A549 (cell line): ENCODE data around the gene ADAM19. TPM values are rescaled to one million over a fixed set of nuclear protein-coding genes. Genes with fewer than 3 reads are reported as not detected.

Source experiments
- ATAC-seq, 2 experiments: fragments of 200-7000 bp in 1 of 2; fragments of >200 bp in 1 of 2; cut with Nextera tagmentation in 1 of 2; cut with Tn5 transposase in 1 of 2; 3 replicates each; pipeline versions ENCODE4 v1.8.0 to v1.9.1; 2018 to 2020; ENCODE audit warnings: mild to moderate bottlenecking in 1 of 2, moderate library complexity in 1 of 2
- CTCF ChIA-PET: fragments of 300-600 bp; sonication (Branson Sonifier 250); formaldehyde crosslinking; extraction: SDS; loops from one replicate; lab custom pipeline; 2021; ENCODE audit warnings: antibody characterized with exemption, inconsistent platforms; lab: Yijun Ruan, JAX
- POLR2A ChIA-PET: fragments of 350-600 bp; formaldehyde crosslinking; extraction: SDS; loops from one replicate; lab custom pipeline; 2021; ENCODE audit warnings: antibody characterized with exemption, inconsistent platforms; lab: Yijun Ruan, JAX
- DNase-seq, 2 experiments: peaks; one replicate each; pipeline versions ENCODE4 v3.0.0 to v3.0.0-alpha.2; 2011 to 2016; ENCODE audit warnings: low read depth in 1 of 2, low spot score in 1 of 2
- FAIRE-seq: peaks from 2 replicates; lab custom pipeline; 2011; peaks lifted over from hg19 to GRCh38; lab: Jason Lieb, UNC
- H3K27ac ChIP-seq, 2 experiments: fragments of >200 bp; sonication (Bioruptor Twin); formaldehyde crosslinking; 3 replicates each; pipeline ENCODE4 v1.5.1; 2016 to 2017
- H3K4me1 ChIP-seq: fragments of >200 bp; sonication (Bioruptor Twin); formaldehyde crosslinking; 3 replicates; pipeline ENCODE4 v1.6.1; 2016
- H3K4me2 ChIP-seq: fragments of >200 bp; sonication (Bioruptor Twin); formaldehyde crosslinking; 3 replicates; pipeline ENCODE4 v1.6.1; 2016
- H3K4me3 ChIP-seq: fragments of >200 bp; sonication (Bioruptor Twin); formaldehyde crosslinking; 3 replicates; pipeline ENCODE4 v1.5.1; 2016
- H3K9me3 ChIP-seq: fragments of >200 bp; sonication (Bioruptor Twin); formaldehyde crosslinking; 3 replicates; pipeline ENCODE4 v1.6.1; 2016
- CEBPB ChIP-seq, 2 experiments: fragments of >200 bp in 1 of 2; sonication (Bioruptor Twin) in 1 of 2; formaldehyde crosslinking in 1 of 2; IDR thresholded peaks; 2 replicates each; pipeline ENCODE4 v1.6.1; 2012 to 2016
- EHF ChIP-seq: fragments of 250-450 bp; sonication (Bioruptor Pico); IDR thresholded peaks from 2 replicates; pipeline ENCODE4 v1.5.0; 2020; ENCODE audit warnings: mild to moderate bottlenecking
- EHMT2 ChIP-seq: fragments of 200-600 bp; sonication (generic); IDR thresholded peaks from 2 replicates; pipeline ENCODE4 v1.6.1; 2016; ENCODE audit warnings: antibody characterized with exemption, low read depth, mild to moderate bottlenecking, moderate library complexity
- FOSL2 ChIP-seq, 2 experiments: fragments of 450-650 bp in 1 of 2; fragments of >200 bp in 1 of 2; sonication (Bioruptor Twin) in 1 of 2; formaldehyde crosslinking; IDR thresholded peaks; 2 replicates each; pipeline versions ENCODE4 v1.5.0 to v1.6.1; 2016 to 2020; ENCODE audit warnings: mild to moderate bottlenecking in 1 of 2, moderate library complexity in 1 of 2
- GATA3 ChIP-seq: IDR thresholded peaks from 2 replicates; pipeline ENCODE4 v1.6.1; 2012; ENCODE audit warnings: borderline replicate concordance
- HOXA7 ChIP-seq: fragments of 250-450 bp; sonication (Bioruptor Pico); IDR thresholded peaks from 2 replicates; pipeline ENCODE4 v1.5.0; 2020; ENCODE audit warnings: mild to moderate bottlenecking, moderate library complexity
- HOXB5 ChIP-seq: fragments of 250-450 bp; sonication (Bioruptor Pico); IDR thresholded peaks from 2 replicates; pipeline ENCODE4 v1.5.0; 2020; ENCODE audit warnings: mild to moderate bottlenecking, moderate library complexity
- KDM1A ChIP-seq: fragments of 200-600 bp; sonication (generic); IDR thresholded peaks from 2 replicates; pipeline ENCODE4 v1.6.1; 2016; ENCODE audit warnings: low read depth, mild to moderate bottlenecking
- MAFK ChIP-seq: fragments of 450-650 bp; IDR thresholded peaks from 2 replicates; pipeline ENCODE4 v1.6.1; 2014; ENCODE audit not compliant: partially characterized antibody
- MAZ ChIP-seq: fragments of 150-350 bp; IDR thresholded peaks from 2 replicates; pipeline ENCODE4 v1.6.1; 2014; ENCODE audit warnings: antibody characterized with exemption, low read depth, low read length, borderline replicate concordance
- NFE2L2 ChIP-seq: fragments of 150-350 bp; conservative IDR thresholded peaks from 2 replicates; pipeline ENCODE4 v1.6.1; 2014; ENCODE audit warnings: low read length
- NPAS2 ChIP-seq: fragments of 250-450 bp; sonication (Bioruptor Pico); IDR thresholded peaks from 2 replicates; pipeline ENCODE4 v1.8.0; 2022; ENCODE audit warnings: mild to moderate bottlenecking, moderate library complexity, borderline replicate concordance
- NR3C1 ChIP-seq: fragments of >200 bp; sonication (Bioruptor Twin); formaldehyde crosslinking; IDR thresholded peaks from 3 replicates; pipeline ENCODE4 v1.6.1; 2017
- POLR2A ChIP-seq: IDR thresholded peaks from 2 replicates; pipeline ENCODE4 v1.6.1; 2012; ENCODE audit warnings: mild to moderate bottlenecking, low read length
- POLR2AphosphoS2 ChIP-seq: conservative IDR thresholded peaks from 2 replicates; pipeline ENCODE4 v1.6.1; 2012; ENCODE audit warnings: low read length, improper control_type of control experiment, inconsistent platforms
- RAD21 ChIP-seq, 2 experiments: fragments of >200 bp in 1 of 2; sonication (Bioruptor Twin) in 1 of 2; formaldehyde crosslinking in 1 of 2; IDR thresholded peaks in 1 of 2; conservative IDR thresholded peaks in 1 of 2; 2 replicates in 1 of 2; 3 replicates in 1 of 2; pipeline ENCODE4 v1.6.1; 2012 to 2018; ENCODE audit warnings: inconsistent platforms in 1 of 2
- RARB ChIP-seq: fragments of 250-450 bp; sonication (Bioruptor Pico); IDR thresholded peaks from 2 replicates; pipeline ENCODE4 v1.8.0; 2021; ENCODE audit warnings: mild to moderate bottlenecking, moderate library complexity
- RCOR1 ChIP-seq: fragments of 150-350 bp; IDR thresholded peaks from 2 replicates; pipeline ENCODE4 v1.6.1; 2014; ENCODE audit warnings: antibody characterized with exemption, low read length, low read depth
- RFX5 ChIP-seq: fragments of 450-650 bp; IDR thresholded peaks from 2 replicates; pipeline ENCODE4 v1.7.1; 2014; ENCODE audit warnings: antibody characterized with exemption, mild to moderate bottlenecking, moderate library complexity
- RNF2 ChIP-seq: fragments of 200-600 bp; sonication (generic); IDR thresholded peaks from 2 replicates; pipeline ENCODE4 v1.6.1; 2016; ENCODE audit warnings: low read depth, mild to moderate bottlenecking, antibody characterized with exemption, moderate library complexity, borderline replicate concordance
- SMC3 ChIP-seq: fragments of >200 bp; sonication (Bioruptor Twin); formaldehyde crosslinking; IDR thresholded peaks from 3 replicates; pipeline ENCODE4 v1.6.1; 2018; ENCODE audit warnings: inconsistent platforms
- SREBF2 ChIP-seq: fragments of 450-650 bp; IDR thresholded peaks from 2 replicates; pipeline ENCODE4 v1.6.1; 2014; ENCODE audit warnings: mild to moderate bottlenecking, moderate library complexity
- ZC3H11A ChIP-seq: fragments of 450-650 bp; IDR thresholded peaks from 2 replicates; pipeline ENCODE4 v1.6.1; 2014; ENCODE audit warnings: antibody characterized with exemption, mild to moderate bottlenecking
- ZFP36 ChIP-seq: fragments of 450-650 bp; IDR thresholded peaks from 2 replicates; pipeline ENCODE4 v1.6.1; 2014; ENCODE audit warnings: borderline replicate concordance; ENCODE audit not compliant: partially characterized antibody
- ZNF302 ChIP-seq: fragments of 250-450 bp; sonication (Bioruptor Pico); IDR thresholded peaks from 2 replicates; pipeline ENCODE4 v1.9.0; 2021; ENCODE audit warnings: inconsistent platforms, mild to moderate bottlenecking, moderate library complexity
- ZSCAN20 ChIP-seq: fragments of 250-450 bp; sonication (Bioruptor Pico); IDR thresholded peaks from 2 replicates; pipeline ENCODE4 v1.8.0; 2022; ENCODE audit warnings: mild to moderate bottlenecking, moderate library complexity
- WGBS: methylation state at CpG from one replicate; pipeline ENCODE4 v1.1.6; 2017; ENCODE audit errors: missing lambda C conversion rate; 5-methylcytosine and 5-hydroxymethylcytosine counted together
- polyA plus RNA-seq, 4 experiments: library from polyadenylated mRNA; depleted of rRNA in 3 of 4; stranded (reverse); fragments of >200 nt; fragmentation: RNase III in 1 of 4; extraction: RNeasy Plus Mini Kit Qiagen cat#74134 plus additional on column Dnase treatment in 1 of 4; gene quantifications; 2 replicates in 3 of 4; 3 replicates in 1 of 4; pipeline ENCODE4 v1.2.3, GENCODE V29; 2011 to 2017
- TF ChIP-seq, protein P1 (sequence below): fragments of >200 bp; sonication (Bioruptor Twin); formaldehyde crosslinking; IDR thresholded peaks from 2 replicates; pipeline ENCODE4 v1.6.1; 2016
- TF ChIP-seq, protein P2 (sequence below): fragments of 150-350 bp; IDR thresholded peaks from 2 replicates; pipeline ENCODE4 v1.6.1; 2014; ENCODE audit warnings: low read depth, mild to moderate bottlenecking, low read length
- TF ChIP-seq, protein P3 (sequence below): IDR thresholded peaks from 2 replicates; pipeline ENCODE4 v1.6.1; 2012
- TF ChIP-seq, protein P4 (sequence below): IDR thresholded peaks from 2 replicates; pipeline ENCODE4 v1.6.1; 2012; ENCODE audit warnings: low read depth, borderline replicate concordance
- TF ChIP-seq, protein P5 (sequence below): fragments of >200 bp; sonication (Bioruptor Twin); formaldehyde crosslinking; IDR thresholded peaks from 3 replicates; pipeline ENCODE4 v1.6.1; 2016

Gene ADAM19
- polyA plus RNA-seq, 2 of the 4 experiments (the other 2 are of a cell fraction): 7.7 to 15.2 TPM

DNA sequence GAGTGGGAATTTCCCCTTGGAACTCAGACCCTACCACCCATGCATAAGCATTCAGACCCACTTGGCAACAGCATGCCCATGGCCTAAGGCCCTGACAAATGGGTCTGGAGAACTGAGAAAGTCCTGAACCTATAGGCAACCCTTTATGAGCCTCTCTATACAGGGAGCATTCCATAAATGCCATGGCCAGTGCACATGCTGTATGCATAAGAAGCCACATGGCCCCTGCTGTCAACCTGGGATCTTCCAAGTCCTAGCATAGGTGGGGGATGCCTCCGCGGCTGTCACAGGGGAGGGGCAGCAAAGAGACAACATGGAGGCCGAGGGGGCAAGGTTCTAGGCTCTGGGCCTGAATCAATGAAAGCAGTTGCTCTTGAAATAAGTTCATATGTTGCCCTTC, 123.8 kb downstream of the ADAM19 start:
- no peak for FAIRE-seq
- WGBS: 79% methylated on average over 2 of the region's 3 CpGs

DNA sequence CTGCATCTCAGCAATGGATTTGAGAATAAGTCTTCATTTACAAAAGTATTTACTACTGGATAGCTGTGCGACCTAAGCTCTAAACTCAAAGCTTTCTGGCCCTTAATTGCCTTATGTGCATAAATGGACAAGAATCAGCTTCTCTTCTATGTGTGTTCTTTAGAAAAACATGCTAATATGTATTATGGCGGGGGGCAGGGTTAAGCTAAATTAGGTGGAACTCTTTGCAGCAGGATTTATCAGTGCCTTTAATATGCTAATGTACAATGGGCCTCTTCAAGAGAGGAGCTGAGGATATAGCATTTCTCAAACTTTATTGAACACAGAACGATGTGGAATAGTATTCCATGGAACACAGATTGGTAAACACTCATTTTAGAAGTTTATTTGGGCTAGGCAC, 125.6 kb downstream of the ADAM19 start:
- WGBS: 78% methylated on average over 3 of the region's 3 CpGs
- Histone ChIP-seq H3K9me3 (no peaks in the 10 kb centered on the region), H3K4me3 (no peak overlapping the region), H3K27ac (no peak overlapping the region), H3K4me2 (no peak overlapping the region), H3K4me1 (no peaks in the 10 kb centered on the region)
- DNase-seq (no peak), FAIRE-seq (no peak), ATAC-seq (no peak)
- TF ChIP-seq NR3C1 (no peak), RAD21 (conservative IDR thresholded peaks at IDR 0.05 in 1 of 2, IDR thresholded peaks at IDR 0.05 in 1 of 2) (no peak), EHMT2 (no peak), ZNF302 (CRISPR knock-in tag) (no peak), MAFK (no peak), FOSL2 (IDR thresholded peaks at IDR 0.05) (no peak), FOSL2 (CRISPR knock-in tag; IDR thresholded peaks at IDR 0.05) (no peak), HOXB5 (CRISPR knock-in tag) (no peak), MAZ (no peak), SREBF2 (no peak), NFE2L2 (no peak), POLR2A (no peak), RFX5 (no peak), RNF2 (no peak), NPAS2 (CRISPR knock-in tag) (no peak), ZFP36 (no peak), CEBPB (IDR thresholded peaks at IDR 0.05) (no peak), ZC3H11A (no peak), SMC3 (no peak)
- TF ChIP-seq, protein P1, sequence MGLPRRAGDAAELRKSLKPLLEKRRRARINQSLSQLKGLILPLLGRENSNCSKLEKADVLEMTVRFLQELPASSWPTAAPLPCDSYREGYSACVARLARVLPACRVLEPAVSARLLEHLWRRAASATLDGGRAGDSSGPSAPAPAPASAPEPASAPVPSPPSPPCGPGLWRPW: no peak
- TF ChIP-seq, protein P2, sequence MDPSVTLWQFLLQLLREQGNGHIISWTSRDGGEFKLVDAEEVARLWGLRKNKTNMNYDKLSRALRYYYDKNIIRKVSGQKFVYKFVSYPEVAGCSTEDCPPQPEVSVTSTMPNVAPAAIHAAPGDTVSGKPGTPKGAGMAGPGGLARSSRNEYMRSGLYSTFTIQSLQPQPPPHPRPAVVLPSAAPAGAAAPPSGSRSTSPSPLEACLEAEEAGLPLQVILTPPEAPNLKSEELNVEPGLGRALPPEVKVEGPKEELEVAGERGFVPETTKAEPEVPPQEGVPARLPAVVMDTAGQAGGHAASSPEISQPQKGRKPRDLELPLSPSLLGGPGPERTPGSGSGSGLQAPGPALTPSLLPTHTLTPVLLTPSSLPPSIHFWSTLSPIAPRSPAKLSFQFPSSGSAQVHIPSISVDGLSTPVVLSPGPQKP: no peak
- CTCF ChIA-PET: interaction anchor here (0.6 to 2.3 kb wide), 6 partner anchors 21 to 293 kb away, joined by 3 to 9 read pairs (median 3); partner anchors contain the start of gene LSM11
- POLR2A ChIA-PET: no interaction called here

More for the DNA sequence above, 123.8 kb downstream of the ADAM19 start:
- ATAC-seq: no peak
- POLR2A ChIA-PET: no interaction called here
- Histone ChIP-seq H3K27ac (no peak overlapping the region), H3K4me1 (no peaks in the 10 kb centered on the region), H3K9me3 (no peaks in the 10 kb centered on the region), H3K4me3 (no peak overlapping the region), H3K4me2 (no peak overlapping the region)
- TF ChIP-seq RCOR1: no peak
- TF ChIP-seq, protein P3, sequence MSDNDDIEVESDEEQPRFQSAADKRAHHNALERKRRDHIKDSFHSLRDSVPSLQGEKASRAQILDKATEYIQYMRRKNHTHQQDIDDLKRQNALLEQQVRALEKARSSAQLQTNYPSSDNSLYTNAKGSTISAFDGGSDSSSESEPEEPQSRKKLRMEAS: no peak
- no peak for TF ChIP-seq HOXA7 (CRISPR knock-in tag)
- TF ChIP-seq, protein P4, sequence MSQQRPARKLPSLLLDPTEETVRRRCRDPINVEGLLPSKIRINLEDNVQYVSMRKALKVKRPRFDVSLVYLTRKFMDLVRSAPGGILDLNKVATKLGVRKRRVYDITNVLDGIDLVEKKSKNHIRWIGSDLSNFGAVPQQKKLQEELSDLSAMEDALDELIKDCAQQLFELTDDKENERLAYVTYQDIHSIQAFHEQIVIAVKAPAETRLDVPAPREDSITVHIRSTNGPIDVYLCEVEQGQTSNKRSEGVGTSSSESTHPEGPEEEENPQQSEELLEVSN: no peak
- no peak for TF ChIP-seq KDM1A
- no peak for TF ChIP-seq MAFK
- no peak for TF ChIP-seq SREBF2
- TF ChIP-seq ZSCAN20: no peak
- no peak for TF ChIP-seq NPAS2 (CRISPR knock-in tag)
- TF ChIP-seq, protein P5, sequence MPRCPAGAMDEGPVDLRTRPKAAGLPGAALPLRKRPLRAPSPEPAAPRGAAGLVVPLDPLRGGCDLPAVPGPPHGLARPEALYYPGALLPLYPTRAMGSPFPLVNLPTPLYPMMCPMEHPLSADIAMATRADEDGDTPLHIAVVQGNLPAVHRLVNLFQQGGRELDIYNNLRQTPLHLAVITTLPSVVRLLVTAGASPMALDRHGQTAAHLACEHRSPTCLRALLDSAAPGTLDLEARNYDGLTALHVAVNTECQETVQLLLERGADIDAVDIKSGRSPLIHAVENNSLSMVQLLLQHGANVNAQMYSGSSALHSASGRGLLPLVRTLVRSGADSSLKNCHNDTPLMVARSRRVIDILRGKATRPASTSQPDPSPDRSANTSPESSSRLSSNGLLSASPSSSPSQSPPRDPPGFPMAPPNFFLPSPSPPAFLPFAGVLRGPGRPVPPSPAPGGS: no peak
- TF ChIP-seq, protein P2: no peak
- no peak for TF ChIP-seq ZFP36
- TF ChIP-seq POLR2AphosphoS2: no peak
- TF ChIP-seq EHF: no peak
- no peak for TF ChIP-seq GATA3
- TF ChIP-seq MAZ: no peak
- no peak for TF ChIP-seq RARB (CRISPR knock-in tag)
- TF ChIP-seq ZNF302 (CRISPR knock-in tag): no peak
- CTCF ChIA-PET: no interaction called here
- DNase-seq: no peak
